Naive thymus-derived CD4-positive, alpha-beta T cell (primary cell): Measurements from ENCODE around the gene DHRS4L2. TPM values are rescaled to one million over a fixed set of nuclear protein-coding genes. Genes with fewer than 3 reads are reported as not detected.
"Not testable (repeated sequence)": the region's sequence is repeated elsewhere in the genome, so short reads cannot be mapped to it uniquely, and the experiment has no call there.

Source experiments
- ATAC-seq: fragments of 150-1000 bp; cut with Tn5 transposase; 2 replicates; pipeline ENCODE4 v1.10.0; 2021; ENCODE audit warnings: mild to moderate bottlenecking, moderate library complexity
- CTCF ChIA-PET: fragments of 350-600 bp; sonication (Branson Sonifier 250); formaldehyde crosslinking; loops from one replicate; lab custom pipeline; 2021; ENCODE audit warnings: antibody characterized with exemption; lab: Charles Lee
- POLR2A ChIA-PET: fragments of 350-600 bp; sonication (Branson Sonifier 250); formaldehyde crosslinking; loops from one replicate; lab custom pipeline; 2021; ENCODE audit warnings: antibody characterized with exemption, inconsistent platforms; lab: Charles Lee
- DNase-seq, 9 donors: peaks; one replicate each; pipeline versions ENCODE4 v3.0.0 to v3.0.0-alpha.2; 2020 to 2022; ENCODE audit warnings: mixed read lengths in 1 of 9
- H3K27ac ChIP-seq: one replicate; pipeline ENCODE4 v1.7.0; 2013; ENCODE audit warnings: mild to moderate bottlenecking, low read depth, low read length, moderate library complexity
- H3K27me3 ChIP-seq, 2 donors: one replicate each; pipeline ENCODE4 v1.7.0; 2013; ENCODE audit warnings: low read length in 2 of 2, mild to moderate bottlenecking in 2 of 2, moderate library complexity in 2 of 2; ENCODE audit not compliant: control insufficient read depth in 2 of 2, insufficient read depth in 2 of 2
- H3K36me3 ChIP-seq, 3 experiments: 1 replicate in 2 of 3; 2 replicates in 1 of 3; pipeline ENCODE4 v1.7.0; 2013; ENCODE audit warnings: low read length in 3 of 3, mild to moderate bottlenecking in 3 of 3, moderate library complexity in 1 of 3; ENCODE audit not compliant: insufficient read depth in 3 of 3, control insufficient read depth in 2 of 3
- H3K4me1 ChIP-seq, 2 donors: one replicate each; pipeline ENCODE4 v1.7.0; 2013; ENCODE audit warnings: low read length in 2 of 2, mild to moderate bottlenecking in 2 of 2, moderate library complexity in 1 of 2; ENCODE audit not compliant: control insufficient read depth in 2 of 2, insufficient read depth in 2 of 2
- H3K4me3 ChIP-seq: 2 replicates; pipeline ENCODE4 v1.7.0; 2013; ENCODE audit warnings: mild to moderate bottlenecking, low read length
- H3K9me3 ChIP-seq, 3 experiments: 1 replicate in 2 of 3; 2 replicates in 1 of 3; pipeline ENCODE4 v1.7.0; 2013; ENCODE audit warnings: low read length in 3 of 3; ENCODE audit not compliant: control insufficient read depth in 2 of 3
- H3K27ac Mint-ChIP-seq, 9 donors: one replicate each; pipeline ENCODE4 v1.8.0; 2020 to 2022; ENCODE audit warnings: mixed read lengths in 9 of 9, mild to moderate bottlenecking in 8 of 9, moderate library complexity in 5 of 9, inconsistent platforms in 2 of 9
- H3K27me3 Mint-ChIP-seq, 5 donors: one replicate each; pipeline ENCODE4 v1.8.0; 2021 to 2022; ENCODE audit warnings: mixed read lengths in 5 of 5, mild to moderate bottlenecking in 1 of 5
- H3K36me3 Mint-ChIP-seq, 5 donors: one replicate each; pipeline ENCODE4 v1.8.0; 2020 to 2022; ENCODE audit warnings: mixed read lengths in 5 of 5, mild to moderate bottlenecking in 3 of 5, inconsistent platforms in 1 of 5
- H3K4me1 Mint-ChIP-seq, 7 donors: one replicate each; pipeline ENCODE4 v1.8.0; 2020 to 2022; ENCODE audit warnings: mixed read lengths in 7 of 7, mild to moderate bottlenecking in 3 of 7, inconsistent platforms in 1 of 7
- H3K4me3 Mint-ChIP-seq, 10 donors: one replicate each; pipeline ENCODE4 v1.8.0; 2020 to 2022; ENCODE audit warnings: mild to moderate bottlenecking in 10 of 10, mixed read lengths in 10 of 10, moderate library complexity in 6 of 10, inconsistent platforms in 2 of 10
- H3K9me3 Mint-ChIP-seq, 11 donors: one replicate each; pipeline ENCODE4 v1.8.0; 2020 to 2022; ENCODE audit warnings: mixed read lengths in 11 of 11, mild to moderate bottlenecking in 4 of 11, inconsistent platforms in 1 of 11, moderate library complexity in 1 of 11
- intact Hi-C, 2 donors: fragments of 100-400 bp; cut with micrococcal nuclease; formaldehyde crosslinking; loops; one replicate each; pipeline ENCODE4 v1.15.1; 2023
- polyA plus RNA-seq, 2 donors: library from polyadenylated mRNA; unstranded; fragments of 300-500 nt; fragmentation: Illumina TruSeq; gene quantifications; one replicate each; pipeline ENCODE4 v1.2.3, GENCODE V29; 2021
- total RNA-seq, 6 experiments: library from RNA in 5 of 6; stranded (reverse) in 5 of 6; gene quantifications; 1 replicate in 5 of 6; 2 replicates in 1 of 6; pipeline ENCODE4 v1.2.3 and lab custom pipeline; 2021 to 2026

The DHRS4L2 gene
- total and polyA plus RNA-seq, 7 experiments from 2014 or later: 11.0 to 25.7 (median 16.8) TPM

GRCh38 chr14:23950411-23951135 is 38.2 kb upstream of the DHRS4L2 start:
- no peaks in the 10 kb centered on the region for H3K9me3 ChIP-seq
- H3K27me3 Mint-ChIP-seq: peaks cover 0 to 2% (median 0%) of the 10 kb centered on the region in 5 donors
- peaks cover 0 to 27% (median 15%) of the 10 kb centered on the region in 5 donors for H3K36me3 Mint-ChIP-seq
- intact Hi-C loops: loop anchor here in 1 of 2 donors (5.0 to 10.0 kb wide), 3 partner anchors 54 to 628 kb away; partner anchors contain the start of gene PABPN1
- H3K4me3 Mint-ChIP-seq: no peak overlapping the region
- H3K4me1 Mint-ChIP-seq: peaks cover 18 to 64% (median 51%) of the 10 kb centered on the region in 7 donors
- DNase-seq: no peak
- ChIA-PET POLR2A (no interaction called here), CTCF (no interaction called here)
- H3K27me3 ChIP-seq: no peaks in the 10 kb centered on the region
- peaks cover 8 to 17% of the 10 kb centered on the region in 2 donors for H3K4me1 ChIP-seq
- peaks cover 0 to 7% (median 0%) of the 10 kb centered on the region in 11 donors for H3K9me3 Mint-ChIP-seq
- H3K27ac ChIP-seq: no peak overlapping the region
- H3K36me3 ChIP-seq: peaks cover 0 to 4% (median 0%) of the 10 kb centered on the region in 3 experiments
- no peak overlapping the region for H3K4me3 ChIP-seq
- ATAC-seq: no peak
- H3K27ac Mint-ChIP-seq: no peak overlapping the region

DNA sequence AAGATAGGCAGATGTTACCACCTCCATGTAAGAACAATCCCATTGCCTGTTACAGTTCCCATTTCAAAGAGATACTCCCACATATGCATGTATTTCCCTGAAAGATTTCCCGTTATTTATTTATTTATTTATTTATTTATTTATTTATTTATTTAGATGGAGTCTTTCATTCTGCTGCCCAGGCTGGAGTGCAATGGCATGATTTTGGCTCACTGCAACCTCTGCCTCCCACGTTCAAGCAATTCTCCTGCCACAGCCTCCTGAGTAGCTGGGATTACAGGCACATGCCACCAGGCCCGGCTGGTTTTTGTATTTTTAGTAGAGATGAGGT is 37.6 kb upstream of the DHRS4L2 start:
- H3K27ac Mint-ChIP-seq, POLR2A ChIA-PET: not testable (repeated sequence)
- intact Hi-C loops: loop anchor here in 1 of 2 donors (5.0 to 10.0 kb wide), 3 partner anchors 54 to 629 kb away; partner anchors contain the start of gene PABPN1

DNA sequence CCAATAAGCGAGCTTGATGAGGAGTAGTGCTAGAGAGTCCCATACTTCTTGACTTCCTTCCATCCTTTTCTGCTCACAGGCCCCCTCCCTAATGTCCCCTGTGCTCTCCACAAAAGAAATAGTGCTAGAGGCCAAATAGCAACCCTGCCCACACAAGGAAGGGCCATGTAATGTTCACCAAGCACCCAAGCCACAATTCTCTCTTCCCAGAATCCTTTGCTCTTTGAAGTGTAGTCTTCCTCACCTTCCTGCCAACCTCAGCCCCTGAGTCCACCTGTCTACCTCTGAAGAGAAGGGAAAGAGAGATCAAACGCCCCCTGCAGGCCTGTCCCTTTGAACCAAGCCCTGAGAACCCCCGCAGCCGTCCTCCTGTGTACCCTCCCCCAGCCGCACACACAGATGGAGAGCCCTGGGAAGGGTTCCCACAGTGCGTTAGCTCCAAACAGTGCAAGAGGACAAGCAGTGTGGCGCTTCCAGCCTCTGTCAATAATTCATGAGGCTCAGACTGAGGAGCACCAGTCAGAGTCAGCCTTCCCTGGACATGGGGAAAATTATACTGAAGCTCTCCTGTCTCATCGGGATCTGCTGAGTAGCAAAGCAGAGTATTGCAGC is 37.0 kb upstream of the DHRS4L2 start:
- Histone ChIP-seq H3K9me3 (no peaks in the 10 kb centered on the region), H3K4me1 (peaks cover 8 to 17% of the 10 kb centered on the region in 2 donors), H3K27ac (no peak overlapping the region), H3K27me3 (no peaks in the 10 kb centered on the region), H3K36me3 (peaks cover 0 to 4% (median 0%) of the 10 kb centered on the region in 3 experiments), H3K4me3 (no peak overlapping the region)
- ATAC-seq (no peak), DNase-seq (no peak)
- H3K4me1 Mint-ChIP-seq: peaks cover 18 to 54% (median 40%) of the 10 kb centered on the region in 7 donors
- POLR2A ChIA-PET: no interaction called here
- intact Hi-C loops: loop anchor here in 1 of 2 donors (5.0 to 10.0 kb wide), 3 partner anchors 53 to 629 kb away; partner anchors contain the start of gene PABPN1
- peaks cover 0 to 7% (median 0%) of the 10 kb centered on the region in 11 donors for H3K9me3 Mint-ChIP-seq
- peak overlapping the region in 6 of 10 donors; percentile 3 to 61 (median 38) for H3K4me3 Mint-ChIP-seq
- CTCF ChIA-PET: no interaction called here
- peaks cover 0 to 30% (median 22%) of the 10 kb centered on the region in 5 donors for H3K36me3 Mint-ChIP-seq
- peak overlapping the region in 4 of 9 donors; percentile 17 to 85 (median 58) for H3K27ac Mint-ChIP-seq
- peaks cover 0 to 2% (median 0%) of the 10 kb centered on the region in 5 donors for H3K27me3 Mint-ChIP-seq

More for the DNA sequence above, 37.6 kb upstream of the DHRS4L2 start:
- ATAC-seq, H3K4me3 Mint-ChIP-seq, H3K36me3 ChIP-seq, H3K27me3 Mint-ChIP-seq, H3K27me3 ChIP-seq, CTCF ChIA-PET, H3K27ac ChIP-seq, H3K9me3 ChIP-seq, DNase-seq, H3K4me3 ChIP-seq, H3K9me3 Mint-ChIP-seq: not testable (repeated sequence)
- H3K4me1 Mint-ChIP-seq: peaks cover 18 to 59% (median 46%) of the 10 kb centered on the region in 7 donors
- H3K4me1 ChIP-seq: peaks cover 8 to 17% of the 10 kb centered on the region in 2 donors
- H3K36me3 Mint-ChIP-seq: peaks cover 0 to 32% (median 20%) of the 10 kb centered on the region in 5 donors

DNA sequence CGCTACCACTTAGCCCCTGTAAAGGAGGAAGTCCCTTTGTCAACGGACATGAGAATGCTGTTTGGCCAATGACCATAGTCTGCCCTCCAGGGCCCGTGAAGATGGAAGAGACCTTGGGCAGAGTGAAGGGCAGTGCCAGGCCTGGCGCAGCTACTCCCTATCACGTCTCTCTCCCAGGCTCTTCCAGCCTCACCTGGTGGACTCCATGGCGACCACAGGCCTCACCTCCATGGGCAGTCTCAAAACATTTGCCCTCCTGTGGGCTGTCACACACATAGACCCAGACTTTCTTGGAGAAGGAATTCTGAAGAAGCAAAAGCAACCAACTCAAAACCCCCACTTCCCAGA is 35.6 kb upstream of the DHRS4L2 start:
- H3K27me3 Mint-ChIP-seq, ATAC-seq, H3K36me3 ChIP-seq, H3K9me3 Mint-ChIP-seq, DNase-seq, H3K9me3 ChIP-seq, H3K27me3 ChIP-seq: not testable (repeated sequence)
- Histone ChIP-seq H3K4me1 (peaks cover 8 to 17% of the 10 kb centered on the region in 2 donors), H3K4me3 (peak overlapping the region; percentile 77), H3K27ac (peak overlapping the region; percentile 80)
- POLR2A ChIA-PET: interaction anchor here (0.8 kb wide), 1 partner anchor 127 kb away, joined by 3 read pairs; no protein-coding TSS in a partner anchor
- peak overlapping the region; percentile 70 to 94 (median 88) for H3K27ac Mint-ChIP-seq
- CTCF ChIA-PET: interaction anchor here (0.6 to 1.3 kb wide), 5 partner anchors 62 to 385 kb away, joined by 3 read pairs; no protein-coding TSS in a partner anchor
- peaks cover 0 to 33% (median 22%) of the 10 kb centered on the region in 5 donors for H3K36me3 Mint-ChIP-seq
- peaks cover 18 to 40% (median 27%) of the 10 kb centered on the region in 7 donors for H3K4me1 Mint-ChIP-seq
- intact Hi-C loops: loop anchor here (1.0 to 10.0 kb wide), 6 partner anchors 24 to 631 kb away; partner anchors contain the start of genes NGDN (in 1 of the 2) and PABPN1 (in 1 of the 2)
- peak overlapping the region; percentile 94 to 100 (median 98) for H3K4me3 Mint-ChIP-seq

DNA sequence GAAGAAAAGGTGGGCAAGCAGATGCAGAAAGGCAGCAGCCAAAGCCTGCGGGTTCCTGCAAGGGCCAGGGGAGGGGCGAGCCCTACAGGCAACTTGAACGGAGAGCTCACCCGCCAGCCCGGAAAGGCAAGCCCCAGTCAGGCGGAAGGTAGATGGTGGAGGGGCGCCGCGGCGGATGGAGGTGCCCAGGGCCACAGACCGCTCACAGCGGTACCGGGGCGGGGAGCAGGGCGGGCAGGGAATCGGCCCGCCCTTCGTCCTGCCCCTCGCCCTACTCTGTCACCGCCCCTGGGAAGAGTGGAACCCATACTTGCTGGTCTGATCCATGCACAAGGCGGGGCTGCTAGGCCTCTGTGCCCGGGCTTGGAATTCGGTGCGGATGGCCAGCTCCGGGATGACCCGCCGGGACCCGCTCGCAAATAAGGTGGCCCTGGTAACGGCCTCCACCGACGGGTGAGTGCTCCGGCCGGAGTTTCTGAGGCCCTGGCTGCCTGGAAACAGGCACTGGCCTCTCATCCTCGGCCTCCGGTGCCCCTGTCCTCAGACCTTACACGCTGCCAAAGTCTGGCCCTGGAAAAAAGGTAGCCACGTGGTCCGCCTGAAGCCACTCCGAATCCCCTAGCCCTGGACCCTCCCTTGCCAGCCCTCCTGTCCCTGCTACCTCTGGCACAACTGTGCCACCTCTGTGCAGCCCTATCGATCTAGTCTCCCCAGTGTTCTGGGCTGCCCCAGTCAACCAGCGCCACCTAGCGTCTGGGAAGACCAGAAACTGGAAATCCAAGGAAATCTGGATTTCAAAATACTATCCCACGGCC is 35.1 kb upstream of the DHRS4L2 start, which contains the start of gene DHRS4:
Gene DHRS4, plus strand, starts transcription at position 307 of the 815 bp plus-strand sequence. Its CDS starts 19 bp downstream, at position 326.
- ChIA-PET POLR2A (interaction anchor here (0.8 to 1.2 kb wide), 2 partner anchors 54 to 127 kb away, joined by 3 read pairs; no protein-coding TSS in a partner anchor), CTCF (interaction anchor here (0.7 to 1.5 kb wide), 9 partner anchors 17 to 387 kb away, joined by 3 to 6 read pairs (median 3); partner anchors contain the start of gene AP1G2)
- peak within 1 kb of the TSS; percentile 77 for H3K4me3 ChIP-seq
- intact Hi-C loops: loop anchor here (1.0 to 10.0 kb wide), 9 partner anchors 24 to 631 kb away; partner anchors contain the start of genes NGDN (in 1 of the 2) and PABPN1 (in 1 of the 2)
- H3K27me3 Mint-ChIP-seq: peaks cover 0 to 1% (median 0%) of the 10 kb centered on the region in 5 donors
- peaks cover 18 to 35% (median 27%) of the 10 kb centered on the region in 7 donors for H3K4me1 Mint-ChIP-seq
- peaks cover 0 to 6% (median 0%) of the 10 kb centered on the region in 11 donors for H3K9me3 Mint-ChIP-seq
- peak within 1 kb of the TSS; percentile 70 to 94 (median 89) for H3K27ac Mint-ChIP-seq
- peaks cover 0 to 4% (median 0%) of the 10 kb centered on the region in 3 experiments for H3K36me3 ChIP-seq
- peaks cover 8 to 17% of the 10 kb centered on the region in 2 donors for H3K4me1 ChIP-seq
- H3K9me3 ChIP-seq: no peaks in the 10 kb centered on the region
- peak within 1 kb of the TSS; percentile 94 to 100 (median 98) for H3K4me3 Mint-ChIP-seq
- DNase-seq (peak; percentile 63 to 84 (median 80)), ATAC-seq (peak; percentile 94)
- peak within 1 kb of the TSS; percentile 80 for H3K27ac ChIP-seq
- H3K36me3 Mint-ChIP-seq: peaks cover 0 to 31% (median 16%) of the 10 kb centered on the region in 5 donors
- no peaks in the 10 kb centered on the region for H3K27me3 ChIP-seq
